Measurements from ENCODE around the gene IRAK3. TPM values are rescaled to one million over a fixed set of nuclear protein-coding genes. Genes with fewer than 3 reads are reported as not detected.
"Not testable (repeated sequence)": the region's sequence is repeated elsewhere in the genome, so short reads cannot be mapped to it uniquely, and the experiment has no call there.

IRAK3 gene
- total RNA-seq, 1 donor from 2014 or later: 7.1 TPM

DNA sequence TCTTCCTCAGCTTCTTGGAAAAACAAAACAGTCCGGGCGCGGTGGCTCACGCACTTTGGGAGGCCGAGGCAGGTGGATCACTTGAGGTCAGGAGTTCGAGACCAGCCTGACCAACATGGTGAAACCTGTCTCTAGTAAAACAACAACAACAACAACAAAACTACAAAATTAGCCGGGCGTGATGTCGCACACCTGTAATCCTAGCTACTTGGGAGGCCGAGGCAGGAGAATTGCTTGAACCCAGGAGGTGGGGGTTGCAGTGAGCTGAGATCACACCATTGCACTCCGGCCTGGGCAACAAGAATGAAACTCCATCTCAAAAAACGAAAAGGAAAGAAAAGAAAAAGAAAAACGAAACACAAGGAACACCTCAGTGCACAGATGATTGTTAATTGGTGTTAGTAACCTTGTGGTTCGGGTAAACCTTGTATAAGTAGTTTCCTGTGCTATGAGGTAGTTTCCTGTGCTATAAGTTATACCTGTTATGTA, 114.3 kb downstream of the IRAK3 start:
- DNase-seq (ENCODE audit: low spot score): not testable (repeated sequence)

Other genes starting within 250 kb of the IRAK3 start
- gene LLPH, start 58.5 kb upstream of the IRAK3 start, total RNA-seq: 16.5 TPM
- gene TMBIM4, start 19.2 kb upstream of the IRAK3 start, total RNA-seq: 122 TPM
- gene HELB, start 113.3 kb downstream of the IRAK3 start, total RNA-seq: 3.6 TPM

Measured in mucosa of gallbladder (tissue), 1 donor.